Esophagus muscularis mucosa (tissue), 3 donors: Measurements from ENCODE around the gene EIF4E2.

Experiments used
- POLR2AphosphoS5 ChIP-seq, 2 donors: sonication (generic); formaldehyde crosslinking; IDR thresholded peaks; one replicate each; pipeline ENCODE4 v1.6.1; 2017; ENCODE audit warnings: antibody characterized with exemption in 2 of 2
- TF ChIP-seq, protein P1 (sequence below), 3 experiments: fragments of 200-600 bp in 2 of 3; fragments of 450-650 bp in 1 of 3; sonication (generic) in 2 of 3; IDR thresholded peaks; one replicate each; pipeline ENCODE4 v1.5.1; 2017 to 2019; ENCODE audit warnings: antibody characterized with exemption in 3 of 3, mild to moderate bottlenecking in 2 of 3, moderate library complexity in 1 of 3

DNA sequence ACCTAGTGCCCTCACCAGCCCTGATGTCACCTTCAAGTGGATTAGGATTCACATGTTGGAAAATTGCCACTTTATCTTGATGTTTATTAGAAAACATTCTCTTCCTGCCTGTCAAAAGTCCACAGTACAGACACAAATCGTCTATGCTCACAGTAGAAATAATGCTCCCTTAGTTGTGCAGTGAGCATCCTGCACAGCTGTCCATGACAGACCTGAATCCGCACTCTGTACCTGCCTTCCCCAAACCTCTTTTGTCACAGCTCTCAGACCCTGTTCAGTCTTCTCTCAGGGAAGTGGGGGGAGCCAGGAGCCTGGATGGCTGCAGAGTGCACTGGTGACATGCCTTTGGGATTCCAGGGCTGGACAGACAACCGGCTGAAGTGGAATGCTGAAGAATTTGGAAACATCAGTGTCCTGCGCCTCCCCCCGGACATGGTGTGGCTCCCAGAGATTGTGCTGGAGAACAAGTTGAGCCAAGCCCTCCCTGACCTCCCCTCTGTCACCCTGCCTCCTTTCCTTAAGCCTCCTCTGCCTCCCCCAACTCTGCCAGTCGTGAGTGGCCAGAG lies 22.5 kb upstream of the EIF4E2 start:
- TF ChIP-seq, protein P1, sequence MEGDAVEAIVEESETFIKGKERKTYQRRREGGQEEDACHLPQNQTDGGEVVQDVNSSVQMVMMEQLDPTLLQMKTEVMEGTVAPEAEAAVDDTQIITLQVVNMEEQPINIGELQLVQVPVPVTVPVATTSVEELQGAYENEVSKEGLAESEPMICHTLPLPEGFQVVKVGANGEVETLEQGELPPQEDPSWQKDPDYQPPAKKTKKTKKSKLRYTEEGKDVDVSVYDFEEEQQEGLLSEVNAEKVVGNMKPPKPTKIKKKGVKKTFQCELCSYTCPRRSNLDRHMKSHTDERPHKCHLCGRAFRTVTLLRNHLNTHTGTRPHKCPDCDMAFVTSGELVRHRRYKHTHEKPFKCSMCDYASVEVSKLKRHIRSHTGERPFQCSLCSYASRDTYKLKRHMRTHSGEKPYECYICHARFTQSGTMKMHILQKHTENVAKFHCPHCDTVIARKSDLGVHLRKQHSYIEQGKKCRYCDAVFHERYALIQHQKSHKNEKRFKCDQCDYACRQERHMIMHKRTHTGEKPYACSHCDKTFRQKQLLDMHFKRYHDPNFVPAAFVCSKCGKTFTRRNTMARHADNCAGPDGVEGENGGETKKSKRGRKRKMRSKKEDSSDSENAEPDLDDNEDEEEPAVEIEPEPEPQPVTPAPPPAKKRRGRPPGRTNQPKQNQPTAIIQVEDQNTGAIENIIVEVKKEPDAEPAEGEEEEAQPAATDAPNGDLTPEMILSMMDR (IDR thresholded peaks at IDR 0.05) = no peak
- no peak for TF ChIP-seq POLR2AphosphoS5 (IDR thresholded peaks at IDR 0.05)
